ENCODE data around the gene ELFN1.

DNA sequence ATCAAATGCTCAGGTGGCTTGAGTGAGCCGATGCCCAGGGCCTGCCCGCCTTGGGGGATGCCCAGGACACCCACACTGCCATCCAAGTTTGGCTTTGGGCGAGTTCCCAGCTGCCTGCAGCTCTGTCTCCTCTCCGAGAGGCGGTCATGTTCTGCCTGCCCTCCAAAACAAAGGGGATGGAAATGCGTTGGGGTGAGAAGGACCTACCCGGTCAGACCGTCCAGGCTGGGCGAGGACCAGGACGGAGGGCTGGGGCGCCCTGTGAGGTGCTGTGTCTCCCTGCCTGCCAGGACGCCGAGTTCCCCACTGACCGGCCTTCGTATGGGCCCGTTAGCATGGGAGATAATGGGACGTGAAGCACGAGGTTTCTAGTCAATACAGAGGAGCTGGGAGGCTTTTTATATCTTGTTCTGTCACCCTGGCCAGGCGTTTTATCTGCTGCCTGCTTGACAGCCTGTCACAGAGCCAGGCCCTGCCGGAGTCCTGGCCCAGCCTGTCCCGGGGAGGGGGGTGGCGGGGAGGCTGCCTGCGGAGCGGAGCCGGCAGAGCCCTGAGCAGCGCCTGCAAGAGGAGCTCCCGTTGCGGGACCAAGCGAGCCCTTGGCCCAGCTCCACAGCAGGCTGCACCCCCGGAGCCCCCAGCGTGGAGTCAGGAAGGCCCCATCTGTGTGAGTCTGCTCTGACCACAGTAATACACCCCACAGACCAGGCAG is 22.0 kb upstream of the ELFN1 start:
- TF ChIP-seq, protein P1, sequence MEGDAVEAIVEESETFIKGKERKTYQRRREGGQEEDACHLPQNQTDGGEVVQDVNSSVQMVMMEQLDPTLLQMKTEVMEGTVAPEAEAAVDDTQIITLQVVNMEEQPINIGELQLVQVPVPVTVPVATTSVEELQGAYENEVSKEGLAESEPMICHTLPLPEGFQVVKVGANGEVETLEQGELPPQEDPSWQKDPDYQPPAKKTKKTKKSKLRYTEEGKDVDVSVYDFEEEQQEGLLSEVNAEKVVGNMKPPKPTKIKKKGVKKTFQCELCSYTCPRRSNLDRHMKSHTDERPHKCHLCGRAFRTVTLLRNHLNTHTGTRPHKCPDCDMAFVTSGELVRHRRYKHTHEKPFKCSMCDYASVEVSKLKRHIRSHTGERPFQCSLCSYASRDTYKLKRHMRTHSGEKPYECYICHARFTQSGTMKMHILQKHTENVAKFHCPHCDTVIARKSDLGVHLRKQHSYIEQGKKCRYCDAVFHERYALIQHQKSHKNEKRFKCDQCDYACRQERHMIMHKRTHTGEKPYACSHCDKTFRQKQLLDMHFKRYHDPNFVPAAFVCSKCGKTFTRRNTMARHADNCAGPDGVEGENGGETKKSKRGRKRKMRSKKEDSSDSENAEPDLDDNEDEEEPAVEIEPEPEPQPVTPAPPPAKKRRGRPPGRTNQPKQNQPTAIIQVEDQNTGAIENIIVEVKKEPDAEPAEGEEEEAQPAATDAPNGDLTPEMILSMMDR (IDR thresholded peaks at IDR 0.05) = no peak
- no peak for TF ChIP-seq POLR2A (IDR thresholded peaks at IDR 0.05)

All from uterus (tissue), 2 donors.